Brain microvascular endothelial cell (primary cell): ENCODE results near the gene GANC.

ENCODE experiments used
- DNase-seq: peaks from one replicate; pipeline ENCODE4 v3.0.0-alpha.2; 2020
- H3K27ac ChIP-seq: fragments of 250-450 bp; sonication (Bioruptor Pico); 2 replicates; pipeline ENCODE4 v1.5.1; 2020; ENCODE audit warnings: mild to moderate bottlenecking, moderate library complexity
- H3K27me3 ChIP-seq: fragments of 250-450 bp; sonication (Bioruptor Pico); replicated peaks from 2 replicates; pipeline ENCODE4 v1.5.1; 2020; ENCODE audit warnings: mild to moderate bottlenecking
- H3K36me3 ChIP-seq: fragments of 250-450 bp; sonication (Bioruptor Pico); replicated peaks from 2 replicates; pipeline ENCODE4 v1.5.1; 2020; ENCODE audit warnings: mild to moderate bottlenecking
- H3K4me3 ChIP-seq: 2 replicates; pipeline ENCODE4 v1.5.1; 2011; ENCODE audit warnings: low read depth, mild to moderate bottlenecking, control low read depth, low read length, moderate library complexity
- CTCF ChIP-seq: IDR thresholded peaks from 2 replicates; pipeline ENCODE4 v1.5.1; 2011; ENCODE audit warnings: low read depth, mild to moderate bottlenecking, moderate library complexity, low read length, control low read depth, inconsistent platforms; ENCODE audit errors: missing control alignments
- in situ Hi-C: cut with HindIII; loops from 2 replicates; pipeline ENCODE4 v1.10.0; 2017; ENCODE audit warnings: low sequenced_read_pairs, low pct_ligation_motif_present

Gene GANC

GRCh38 chr15:42338500-42338899 lies 65.5 kb downstream of the GANC start:
- no peak overlapping the region for H3K27ac ChIP-seq
- H3K27me3 ChIP-seq: no peaks in the 10 kb centered on the region
- no peak for DNase-seq
- in situ Hi-C loops: no loop called here
- no peak overlapping the region for H3K4me3 ChIP-seq
- H3K36me3 ChIP-seq: no peaks in the 10 kb centered on the region
- no peak for TF ChIP-seq CTCF

- no peak for TF ChIP-seq CTCF
- Histone ChIP-seq H3K4me3 (no peak overlapping the region), H3K36me3 (no peaks in the 10 kb centered on the region), H3K27ac (no peak overlapping the region), H3K27me3 (no peaks in the 10 kb centered on the region)
- in situ Hi-C loops: no loop called here
- DNase-seq: no peak
Observed at GRCh38 chr15:42343596-42344232, 70.7 kb downstream of the GANC start.

GRCh38 chr15:42344763-42345162 lies 71.8 kb downstream of the GANC start:
- no peak for TF ChIP-seq CTCF
- Histone ChIP-seq H3K27me3 (no peaks in the 10 kb centered on the region), H3K36me3 (no peaks in the 10 kb centered on the region), H3K4me3 (no peak overlapping the region), H3K27ac (no peak overlapping the region)
- in situ Hi-C loops: no loop called here
- DNase-seq: peak; percentile 34

GRCh38 chr15:42345504-42345903 lies 72.5 kb downstream of the GANC start:
- H3K27me3 ChIP-seq: no peaks in the 10 kb centered on the region
- no peak for TF ChIP-seq CTCF
- in situ Hi-C loops: no loop called here
- H3K36me3 ChIP-seq: no peaks in the 10 kb centered on the region
- DNase-seq: no peak
- no peak overlapping the region for H3K4me3 ChIP-seq
- no peak overlapping the region for H3K27ac ChIP-seq

GRCh38 chr15:42348083-42348482 lies 75.1 kb downstream of the GANC start:
- H3K27me3 ChIP-seq: no peaks in the 10 kb centered on the region
- H3K36me3 ChIP-seq: no peaks in the 10 kb centered on the region
- peak; percentile 46 for DNase-seq
- in situ Hi-C loops: no loop called here
- peak overlapping the region; percentile 80 for H3K27ac ChIP-seq
- no peak for TF ChIP-seq CTCF
- H3K4me3 ChIP-seq: no peak overlapping the region

GRCh38 chr15:42349186-42349585 lies 76.2 kb downstream of the GANC start:
- TF ChIP-seq CTCF: no peak
- Histone ChIP-seq H3K36me3 (no peaks in the 10 kb centered on the region), H3K27me3 (no peaks in the 10 kb centered on the region), H3K4me3 (no peak overlapping the region), H3K27ac (peak overlapping the region; percentile 80)
- in situ Hi-C loops: no loop called here
- DNase-seq: peak; percentile 35
